ENCODE measurements around the gene ANKAR.
"Not testable (repeated sequence)": the region's sequence is repeated elsewhere in the genome, so short reads cannot be mapped to it uniquely, and the experiment has no call there.

GRCh38 chr2:189663319-189663718 lies 11.2 kb upstream of the ANKAR start:
- TF ChIP-seq CTCF, POLR2A, POLR2AphosphoS5 (IDR thresholded peaks at IDR 0.05): not testable (repeated sequence)

Measured in stomach (tissue), 4 donors.